Loucy (cell line): Measurements from ENCODE around the gene OR5H14.
"Not testable (repeated sequence)": the region's sequence is repeated elsewhere in the genome, so short reads cannot be mapped to it uniquely, and the experiment has no call there.

Experiments
- H2AFZ ChIP-seq: fragments of 200-600 bp; sonication (generic); 2 replicates; pipeline ENCODE4 v1.6.0; 2016; ENCODE audit warnings: antibody characterized with exemption, mild to moderate bottlenecking, low read length, moderate library complexity
- H3F3A ChIP-seq: fragments of 200-600 bp; 2 replicates; pipeline ENCODE4 v1.6.0; 2016; ENCODE audit warnings: antibody characterized with exemption, low read depth, mild to moderate bottlenecking
- H3K27me3 ChIP-seq: fragments of 200-600 bp; sonication (generic); 2 replicates; pipeline ENCODE4 v1.6.1; 2014; ENCODE audit warnings: low read length, mild to moderate bottlenecking; ENCODE audit not compliant: insufficient read depth, poor library complexity, severe bottlenecking
- H3K36me3 ChIP-seq: fragments of 200-600 bp; sonication (generic); 2 replicates; pipeline ENCODE4 v1.6.1; 2016; ENCODE audit warnings: low read length; ENCODE audit not compliant: insufficient read depth
- H3K4me1 ChIP-seq: fragments of 200-600 bp; sonication (generic); 2 replicates; pipeline ENCODE4 v1.5.1; 2014; ENCODE audit warnings: low read length, mild to moderate bottlenecking; ENCODE audit not compliant: insufficient read depth, poor library complexity, severe bottlenecking
- H3K4me2 ChIP-seq: fragments of 200-600 bp; sonication (generic); 2 replicates; pipeline ENCODE4 v1.6.0; 2014; ENCODE audit warnings: antibody characterized with exemption, low read length, low read depth, mild to moderate bottlenecking; ENCODE audit not compliant: poor library complexity, severe bottlenecking
- H3K4me3 ChIP-seq: fragments of 200-600 bp; sonication (generic); 2 replicates; pipeline ENCODE4 v1.5.1; 2014; ENCODE audit warnings: low read length, mild to moderate bottlenecking, mixed read lengths; ENCODE audit not compliant: poor library complexity, severe bottlenecking
- H3K79me2 ChIP-seq: fragments of 200-600 bp; sonication (generic); 2 replicates; pipeline ENCODE4 v1.6.1; 2014; ENCODE audit warnings: low read length; ENCODE audit not compliant: insufficient read depth
- H3K9ac ChIP-seq: fragments of 200-600 bp; sonication (generic); 2 replicates; pipeline ENCODE4 v1.6.0; 2014; ENCODE audit warnings: mild to moderate bottlenecking, low read depth, low read length, moderate library complexity; ENCODE audit not compliant: poor library complexity, severe bottlenecking
- H3K9me2 ChIP-seq: fragments of 200-600 bp; sonication (generic); replicated peaks from 2 replicates; pipeline ENCODE4 v1.6.1; 2016; ENCODE audit warnings: low read depth, low read length, mixed read lengths
- H3K9me3 ChIP-seq: fragments of 200-600 bp; sonication (generic); 2 replicates; pipeline ENCODE4 v1.6.1; 2014; ENCODE audit warnings: mild to moderate bottlenecking, antibody characterized with exemption, low read length, low read depth; ENCODE audit not compliant: insufficient read depth
- H4K20me1 ChIP-seq: fragments of 200-600 bp; sonication (generic); 2 replicates; pipeline ENCODE4 v1.6.0; 2014; ENCODE audit warnings: antibody characterized with exemption, low read length, mild to moderate bottlenecking; ENCODE audit not compliant: insufficient read depth, poor library complexity, severe bottlenecking
- CTCF ChIP-seq: fragments of 200-600 bp; sonication (generic); conservative IDR thresholded peaks from 2 replicates; pipeline ENCODE4 v1.5.1; 2014; ENCODE audit warnings: mild to moderate bottlenecking, antibody characterized with exemption, low read length
- EZH2phosphoT487 ChIP-seq: fragments of 200-600 bp; IDR thresholded peaks from 2 replicates; pipeline ENCODE4 v1.6.1; 2018; ENCODE audit warnings: antibody characterized with exemption, mild to moderate bottlenecking, moderate library complexity, borderline replicate concordance

The OR5H14 gene

GRCh38 chr3:98115717-98116116 lies 31.6 kb upstream of the OR5H14 start:
- no peak overlapping the region for H3K9ac ChIP-seq
- no peak overlapping the region for H2AFZ ChIP-seq
- H3K4me2 ChIP-seq, result no peak overlapping the region
- H3K4me3 ChIP-seq, result no peak overlapping the region
- H4K20me1 ChIP-seq, result no peaks in the 10 kb centered on the region
- H3K9me3 ChIP-seq, result no peaks in the 10 kb centered on the region
- H3K4me1 ChIP-seq, result no peaks in the 10 kb centered on the region
- H3K79me2 ChIP-seq, result no peaks in the 10 kb centered on the region
- TF ChIP-seq EZH2phosphoT487 (no peak), CTCF (no peak)
- H3K9me2 ChIP-seq, result no peaks in the 10 kb centered on the region
- H3K27me3 ChIP-seq, result no peaks in the 10 kb centered on the region
- no peaks in the 10 kb centered on the region for H3F3A ChIP-seq
- H3K36me3 ChIP-seq, result no peaks in the 10 kb centered on the region

- Histone ChIP-seq H4K20me1 (no peaks in the 10 kb centered on the region), H2AFZ (no peak within 1 kb of the TSS), H3K9ac (no peak within 1 kb of the TSS), H3K9me2 (no peaks in the 10 kb centered on the region), H3K4me2 (no peak within 1 kb of the TSS), H3K9me3 (no peaks in the 10 kb centered on the region), H3F3A (no peaks in the 10 kb centered on the region), H3K27me3 (no peaks in the 10 kb centered on the region), H3K4me1 (no peaks in the 10 kb centered on the region), H3K4me3 (no peak within 1 kb of the TSS), H3K36me3 (no peaks in the 10 kb centered on the region), H3K79me2 (no peaks in the 10 kb centered on the region)
- TF ChIP-seq CTCF (no peak), EZH2phosphoT487 (no peak)
Observed at GRCh38 chr3:98130421-98130820, 16.9 kb upstream of the OR5H14 start, which contains the start of gene OR5H1. OR5H1 (plus strand) TSS chr3:98130721; CDS start chr3:98132698, 1,977 bp downstream.

- TF ChIP-seq CTCF (no peak), EZH2phosphoT487 (no peak)
- Histone ChIP-seq H3K4me3 (no peak overlapping the region), H3K9ac (no peak overlapping the region), H4K20me1 (no peaks in the 10 kb centered on the region), H3K9me2 (no peaks in the 10 kb centered on the region), H3K79me2 (no peaks in the 10 kb centered on the region), H3K4me1 (no peaks in the 10 kb centered on the region), H3K36me3 (no peaks in the 10 kb centered on the region), H3K27me3 (no peaks in the 10 kb centered on the region), H2AFZ (no peak overlapping the region), H3K4me2 (no peak overlapping the region), H3K9me3 (no peaks in the 10 kb centered on the region), H3F3A (no peaks in the 10 kb centered on the region)
Observed at GRCh38 chr3:98136631-98137030, 10.6 kb upstream of the OR5H14 start.

GRCh38 chr3:98137826-98138557 lies 9.3 kb upstream of the OR5H14 start:
- not testable (repeated sequence) for H3K9me3 ChIP-seq, H3K4me1 ChIP-seq, H3K4me2 ChIP-seq, H3F3A ChIP-seq, H3K27me3 ChIP-seq, H3K9me2 ChIP-seq, H3K4me3 ChIP-seq, H3K9ac ChIP-seq, H3K36me3 ChIP-seq, H4K20me1 ChIP-seq, H3K79me2 ChIP-seq, H2AFZ ChIP-seq
